ELF-1 (cell line): ENCODE data around the gene UBE2E2.

Experiments
- DNase-seq: peaks from one replicate; pipeline ENCODE4 v3.0.0-alpha.2; 2016; ENCODE audit warnings: low read depth, low spot score

UBE2E2 gene

DNA sequence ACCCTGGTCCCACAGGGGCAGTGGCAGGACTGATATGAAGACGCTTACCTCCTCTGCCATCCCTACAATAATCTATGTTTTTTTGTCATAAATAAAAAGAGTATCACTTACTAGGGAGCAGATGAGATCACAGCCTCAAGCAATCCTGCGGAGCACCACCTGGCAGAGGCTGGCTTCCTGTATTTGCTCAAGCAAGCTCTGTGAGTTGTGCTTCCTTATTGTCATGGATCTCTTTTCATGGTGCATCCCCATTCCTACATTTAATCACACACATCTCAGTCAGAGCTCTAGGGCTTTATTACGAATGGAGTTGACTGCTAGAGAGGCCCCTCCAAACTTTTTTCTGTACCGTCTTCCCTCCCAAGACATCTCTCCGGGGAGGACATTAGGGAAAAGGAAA is 186.0 kb downstream of the UBE2E2 start:
- no peak for DNase-seq

DNA sequence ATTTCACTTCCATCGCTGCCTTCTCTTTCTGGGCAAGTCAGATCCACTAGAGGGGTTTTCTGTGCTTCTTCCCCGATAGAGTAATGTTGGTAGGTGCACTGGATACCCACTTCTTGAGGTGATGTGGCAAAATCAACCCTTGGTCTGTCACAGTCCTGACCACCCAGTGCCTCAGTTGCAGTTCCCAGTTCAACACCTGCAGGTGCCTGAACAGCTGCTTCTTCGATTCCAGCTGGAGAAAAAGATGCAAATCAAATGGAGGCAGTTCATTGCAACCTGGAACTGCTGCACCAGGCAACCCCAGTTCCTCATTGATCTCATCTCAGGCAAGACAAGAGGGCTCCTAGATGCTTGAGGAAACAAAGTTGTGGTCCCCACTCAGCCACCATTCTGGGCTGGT is 186.6 kb downstream of the UBE2E2 start:
- no peak for DNase-seq

DNA sequence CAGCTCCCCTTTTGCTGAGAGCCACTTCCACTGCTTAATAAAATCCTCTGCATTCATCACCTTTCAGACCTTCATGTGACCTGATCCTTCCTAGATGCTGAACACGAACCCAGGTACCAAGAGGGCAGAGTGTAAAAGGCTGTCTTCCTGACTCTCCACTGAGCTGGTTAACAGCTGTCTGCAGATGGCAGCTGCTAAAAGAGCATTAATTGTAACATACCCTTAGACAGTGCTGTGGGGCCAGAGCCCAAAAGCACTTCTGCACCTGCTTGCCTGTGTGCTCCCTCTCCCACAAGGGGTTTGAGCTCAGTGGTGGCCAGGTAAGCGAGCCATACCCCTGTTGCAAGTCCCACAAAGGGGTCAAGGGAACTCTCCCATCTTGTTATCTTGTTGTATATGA is 187.3 kb downstream of the UBE2E2 start:
- no peak for DNase-seq

GRCh38 chr3:23390989-23391553 is 187.9 kb downstream of the UBE2E2 start:
- DNase-seq = no peak

GRCh38 chr3:23395115-23395514 is 192.0 kb downstream of the UBE2E2 start:
- DNase-seq = no peak

DNA sequence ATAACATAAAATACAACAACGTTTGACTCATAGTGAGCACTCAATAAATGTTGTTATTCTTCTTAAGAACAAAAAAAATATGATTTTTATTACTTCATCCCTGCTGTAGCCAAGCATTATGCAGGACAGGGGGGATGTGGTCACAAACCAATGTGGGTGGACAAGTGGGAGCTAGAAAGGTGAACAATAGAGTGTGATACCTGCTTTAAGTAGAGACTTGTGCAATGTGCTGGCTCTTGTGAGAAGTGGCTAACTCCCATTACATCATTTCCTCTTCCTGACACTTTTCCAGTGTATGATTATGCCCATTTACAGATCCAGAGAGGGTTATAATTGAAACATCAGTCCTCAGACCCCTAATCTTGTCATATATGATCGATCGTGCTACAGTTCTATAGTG is 193.6 kb downstream of the UBE2E2 start:
- DNase-seq = no peak

DNA sequence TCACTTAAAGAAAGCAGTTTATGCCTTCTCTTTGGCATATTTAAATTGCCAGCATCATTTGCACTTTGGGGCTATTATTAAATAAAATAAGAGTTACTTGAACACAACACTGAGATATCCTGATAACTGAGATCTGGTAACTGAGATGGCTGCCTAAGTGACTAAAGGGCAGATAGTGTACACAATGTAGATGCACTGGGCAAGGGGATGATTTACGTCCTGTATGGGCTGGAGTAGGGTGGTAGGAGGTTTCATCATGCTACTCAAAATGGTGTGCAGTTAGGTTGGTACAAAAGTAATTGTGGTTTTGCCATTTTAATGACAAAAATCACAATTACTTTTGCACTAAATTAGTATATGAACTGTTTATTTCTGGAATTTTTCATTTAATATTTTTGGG is 196.1 kb downstream of the UBE2E2 start:
- no peak for DNase-seq

DNA sequence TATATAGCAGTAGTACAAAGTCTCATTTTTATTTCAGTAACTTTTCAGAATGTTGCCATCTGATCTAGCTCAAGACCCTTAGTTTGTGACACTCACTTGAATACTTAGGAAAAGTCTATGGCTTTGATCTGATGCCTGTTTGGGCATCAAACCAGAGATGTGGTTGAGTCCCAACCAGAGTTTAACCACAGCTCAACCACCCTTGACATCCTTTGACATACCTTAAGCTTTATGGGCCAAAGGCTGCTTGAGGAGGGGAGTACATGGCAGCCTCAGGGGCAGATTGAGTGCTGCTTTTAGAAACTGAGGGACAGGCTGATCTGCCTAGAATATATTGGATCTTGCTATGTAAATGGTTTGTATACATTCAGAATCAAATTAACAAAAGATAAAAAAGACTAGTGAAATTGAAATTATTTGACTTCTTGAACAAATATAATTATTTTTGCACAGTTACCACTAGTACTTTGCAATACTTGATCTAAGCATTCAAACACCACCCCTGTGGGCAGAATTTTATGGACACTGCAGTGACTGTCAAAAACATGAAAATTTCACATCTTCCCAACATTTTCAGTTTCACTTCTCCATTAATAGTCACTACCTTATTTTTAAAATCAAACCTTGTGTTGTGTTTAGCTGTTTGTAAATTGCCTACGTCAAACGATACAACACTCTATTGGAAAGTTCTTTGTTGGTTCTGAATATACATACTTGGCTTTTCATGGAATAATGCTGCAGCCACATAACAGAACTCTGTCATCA is 199.8 kb downstream of the UBE2E2 start:
- no peak for DNase-seq

DNA sequence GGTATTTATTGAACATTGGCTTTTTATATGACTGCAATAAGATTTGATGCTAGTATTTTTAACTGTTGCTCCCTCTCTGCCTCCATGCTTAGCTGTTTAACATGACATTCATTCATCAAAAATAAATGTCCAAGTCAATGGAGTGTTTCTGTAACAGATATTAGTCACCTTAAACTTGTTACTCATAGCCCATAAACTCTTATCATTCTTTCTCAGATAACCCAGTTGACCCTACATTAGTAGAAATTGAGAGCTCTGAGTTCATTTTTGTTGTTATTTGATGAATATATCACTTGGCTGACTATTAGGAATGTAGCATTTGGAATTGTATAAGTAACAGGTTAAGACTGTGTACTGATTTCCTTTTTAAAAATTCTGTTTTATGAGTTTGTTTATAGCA is 201.1 kb downstream of the UBE2E2 start:
- no peak for DNase-seq

DNA sequence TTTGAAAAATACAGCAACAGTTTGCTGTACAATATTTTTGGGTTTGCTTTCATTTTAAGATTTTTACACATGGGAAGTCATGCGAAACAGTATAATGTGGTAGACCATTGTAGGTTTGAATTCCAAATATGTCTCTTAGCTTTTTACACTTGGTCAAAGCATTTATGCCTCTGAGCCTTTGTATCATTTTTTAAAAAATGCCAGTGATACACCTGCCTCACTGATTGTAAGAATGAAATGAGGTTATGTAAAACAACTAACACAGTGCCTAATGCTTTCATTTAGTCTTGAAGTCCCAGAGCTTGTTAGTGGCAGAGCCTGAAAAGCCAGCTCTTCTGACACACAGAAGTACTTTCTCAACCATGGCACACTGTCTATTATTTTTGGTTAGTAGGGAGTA is 202.0 kb downstream of the UBE2E2 start:
- no peak for DNase-seq

DNA sequence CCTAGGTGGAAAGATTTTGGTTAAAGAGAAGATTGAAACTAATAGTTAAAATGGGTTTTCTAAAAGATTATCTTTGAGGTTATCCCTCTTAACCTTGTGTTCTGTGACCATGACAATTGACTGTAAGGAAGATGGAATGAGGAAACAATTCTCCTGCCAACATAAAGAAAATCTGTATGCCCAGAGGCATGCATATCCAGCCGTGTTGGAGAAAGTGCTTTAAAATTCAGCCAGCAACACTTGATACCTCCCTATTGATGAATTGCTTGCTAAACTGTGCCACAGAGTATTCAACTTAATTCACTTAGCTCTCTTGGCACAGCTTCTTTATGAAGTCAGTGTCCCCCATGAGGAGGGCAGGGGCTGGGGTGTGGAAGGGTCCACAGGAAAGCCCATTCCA is 203.5 kb downstream of the UBE2E2 start:
- no peak for DNase-seq

GRCh38 chr3:23418026-23418425 is 214.9 kb downstream of the UBE2E2 start:
- no peak for DNase-seq

DNA sequence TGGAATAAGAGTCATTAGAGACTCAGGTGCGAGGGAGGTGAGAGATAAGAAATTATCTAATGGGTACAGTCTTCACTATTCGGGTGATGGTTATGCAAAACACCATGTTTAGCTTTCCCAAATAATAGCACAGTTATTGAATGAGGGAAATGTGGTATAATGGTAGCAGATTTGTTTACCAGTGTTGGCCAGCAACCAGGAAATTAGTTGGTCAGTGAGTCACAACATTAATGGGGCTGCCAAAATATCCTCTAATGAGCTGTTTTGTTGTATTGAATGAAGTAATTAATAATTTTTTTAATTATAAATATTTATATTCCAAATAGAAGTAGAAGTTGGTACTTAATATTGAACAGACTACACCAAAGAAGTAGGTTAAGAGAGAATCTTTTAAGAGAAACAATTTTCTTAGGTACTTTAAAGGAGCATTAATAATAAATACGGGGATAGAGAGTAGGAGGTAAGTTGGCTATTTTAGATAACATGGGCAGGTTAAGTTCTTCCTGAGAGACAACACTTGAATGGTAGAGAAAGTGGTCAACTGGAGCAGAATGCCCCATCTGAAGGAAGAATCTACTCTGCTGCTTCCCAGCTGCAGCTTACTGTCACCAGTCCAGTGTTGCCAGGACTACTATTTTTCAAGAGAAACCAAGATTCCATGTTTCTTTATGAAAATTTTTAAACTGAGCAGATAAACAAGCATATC is 218.8 kb downstream of the UBE2E2 start:
- DNase-seq = no peak

DNA sequence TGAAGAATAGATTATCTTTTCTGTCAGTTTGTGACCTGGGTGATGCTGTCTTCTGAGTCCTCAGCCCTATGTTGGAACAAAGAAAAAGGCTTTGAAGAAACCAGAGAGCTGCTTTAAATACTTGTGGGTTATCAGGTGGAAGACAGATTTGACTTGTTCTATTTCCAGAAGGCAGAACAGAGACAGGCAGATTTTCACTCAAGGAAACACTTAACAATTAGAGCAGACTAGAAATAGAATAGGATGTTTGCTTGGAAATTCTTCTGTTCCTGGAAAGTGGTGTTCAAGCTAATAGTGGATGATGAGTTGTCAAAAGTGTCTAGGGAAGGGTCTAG is 219.4 kb downstream of the UBE2E2 start:
- no peak for DNase-seq

GRCh38 chr3:23425410-23425809 is 222.3 kb downstream of the UBE2E2 start:
- DNase-seq = no peak

DNA sequence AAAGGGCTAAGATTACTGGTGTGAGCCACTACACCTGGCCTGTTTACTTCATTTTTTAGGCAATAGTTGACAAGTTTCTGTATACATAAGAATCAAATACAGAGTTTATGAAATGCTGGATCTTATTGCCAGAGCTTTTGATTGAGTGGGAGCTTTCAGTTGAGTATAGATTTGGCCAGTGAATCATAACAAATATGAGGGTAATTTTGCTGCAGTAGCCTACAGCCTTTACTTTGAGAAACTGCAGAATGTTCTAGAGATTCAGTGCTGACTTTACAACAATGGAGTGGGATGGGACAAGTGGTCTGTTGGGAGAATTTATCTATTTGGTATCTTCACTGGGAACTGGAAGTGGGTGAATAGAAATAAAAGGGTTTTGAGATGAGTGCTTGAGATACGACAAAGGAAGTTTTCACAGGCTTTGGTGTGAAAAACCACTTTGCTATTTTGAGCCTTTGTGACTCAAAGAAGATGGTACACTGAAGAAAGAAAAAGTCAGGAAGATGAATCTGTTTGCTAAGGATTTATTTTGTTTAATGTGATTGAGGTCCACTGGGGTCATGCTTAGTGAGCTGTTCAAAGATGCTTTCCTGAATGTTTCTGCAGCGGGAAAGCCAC is 227.8 kb downstream of the UBE2E2 start:
- no peak for DNase-seq

- DNase-seq = no peak
Observed at GRCh38 chr3:23431764-23432163, 228.6 kb downstream of the UBE2E2 start.

DNA sequence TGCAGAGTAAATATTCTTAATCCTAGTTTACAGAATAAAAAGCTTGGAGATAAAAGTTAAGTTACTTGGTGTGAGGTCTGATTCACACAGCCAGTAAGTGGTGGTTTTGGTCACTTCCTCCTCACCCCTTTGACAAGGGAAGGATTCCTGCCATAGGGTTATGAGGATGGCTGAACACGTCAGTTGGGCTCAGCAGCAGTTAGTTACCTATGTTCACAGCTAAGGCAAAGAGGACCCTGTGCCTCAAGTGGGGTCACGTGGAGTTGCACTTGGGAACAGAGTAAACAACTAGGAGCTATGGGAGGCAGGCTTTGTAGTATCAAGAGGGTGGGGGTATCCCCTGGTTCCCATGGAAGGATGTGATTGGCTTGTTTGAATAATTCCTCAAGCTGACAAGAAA is 232.2 kb downstream of the UBE2E2 start:
- peak; percentile 18 for DNase-seq

DNA sequence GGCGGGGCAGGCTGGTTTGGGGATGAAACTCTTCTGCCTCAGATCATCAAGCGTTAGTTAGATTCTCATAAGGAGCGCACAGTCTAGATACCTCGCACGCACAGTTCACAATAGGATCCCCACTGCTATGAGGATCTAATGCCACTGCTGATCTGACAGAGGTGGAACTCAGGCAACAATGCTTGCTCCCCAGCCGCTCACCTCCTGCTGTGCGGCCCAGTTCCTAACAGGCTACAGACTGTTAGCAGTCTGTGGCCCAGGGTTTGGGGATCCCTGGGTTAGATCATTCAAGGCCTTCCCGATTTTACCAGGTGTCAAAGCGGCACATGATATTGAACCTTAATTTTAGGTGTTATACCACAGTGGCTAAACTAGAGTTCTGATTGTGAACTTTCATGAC is 232.8 kb downstream of the UBE2E2 start:
- no peak for DNase-seq

GRCh38 chr3:23437484-23438145 is 234.5 kb downstream of the UBE2E2 start:
- no peak for DNase-seq

- DNase-seq = no peak
Observed at GRCh38 chr3:23438657-23439056, 235.5 kb downstream of the UBE2E2 start.

- no peak for DNase-seq
Observed at GRCh38 chr3:23439080-23439479, 236.0 kb downstream of the UBE2E2 start.
